Activated gamma-delta T cell (primary cell): Measurements from ENCODE around the gene REN.

Experiments
- DNase-seq: peaks from one replicate; lab custom pipeline; 2025; lab: John Stamatoyannopoulos, UW

REN gene

DNA sequence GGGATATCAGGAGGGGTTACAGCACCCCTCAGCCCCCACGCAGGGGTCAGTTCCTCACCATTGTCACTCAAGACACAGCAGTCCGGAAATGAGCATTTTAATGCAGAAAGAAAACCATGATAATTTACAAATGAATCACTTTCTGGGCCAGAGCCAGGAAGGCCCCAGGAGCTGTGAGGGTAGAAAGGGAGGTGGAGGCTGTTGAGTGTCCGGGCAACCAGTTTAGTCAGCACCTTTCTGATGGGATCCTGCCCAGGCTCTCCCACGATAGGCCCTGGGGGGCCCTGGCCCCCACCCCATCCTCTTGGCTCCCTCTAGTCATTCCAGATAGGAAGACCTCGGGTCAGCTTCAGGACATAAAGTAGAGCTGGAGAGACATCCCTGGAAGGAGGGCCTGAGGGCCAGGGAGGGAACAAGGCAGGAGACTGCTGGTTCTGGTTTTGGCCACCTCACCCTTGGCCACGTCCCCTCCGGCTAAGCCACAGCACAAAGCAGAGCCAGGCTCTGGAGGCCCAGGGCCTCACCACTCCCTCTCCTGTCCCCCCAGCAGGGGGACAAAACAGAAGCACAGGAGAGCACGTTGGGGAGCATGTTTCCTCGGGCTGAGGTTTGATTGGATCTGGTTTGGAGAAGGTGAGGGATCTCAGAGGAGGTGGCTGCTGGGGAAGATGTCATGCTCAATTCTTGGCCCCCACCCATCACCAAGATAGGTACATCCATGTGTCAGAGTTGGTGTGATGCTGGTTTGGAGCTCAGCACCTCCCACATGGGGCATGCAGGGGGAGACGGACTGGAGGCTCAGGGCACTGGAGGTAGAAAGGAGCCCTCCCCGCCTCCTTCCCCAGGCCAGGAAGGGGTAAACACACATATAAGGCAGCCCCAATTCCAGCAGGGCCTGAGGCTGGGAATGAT lies 34.9 kb downstream of the REN start:
- DNase-seq = no peak

- DNase-seq = no peak
Observed at GRCh38 chr1:204130178-204130577, 36.0 kb downstream of the REN start.

DNA sequence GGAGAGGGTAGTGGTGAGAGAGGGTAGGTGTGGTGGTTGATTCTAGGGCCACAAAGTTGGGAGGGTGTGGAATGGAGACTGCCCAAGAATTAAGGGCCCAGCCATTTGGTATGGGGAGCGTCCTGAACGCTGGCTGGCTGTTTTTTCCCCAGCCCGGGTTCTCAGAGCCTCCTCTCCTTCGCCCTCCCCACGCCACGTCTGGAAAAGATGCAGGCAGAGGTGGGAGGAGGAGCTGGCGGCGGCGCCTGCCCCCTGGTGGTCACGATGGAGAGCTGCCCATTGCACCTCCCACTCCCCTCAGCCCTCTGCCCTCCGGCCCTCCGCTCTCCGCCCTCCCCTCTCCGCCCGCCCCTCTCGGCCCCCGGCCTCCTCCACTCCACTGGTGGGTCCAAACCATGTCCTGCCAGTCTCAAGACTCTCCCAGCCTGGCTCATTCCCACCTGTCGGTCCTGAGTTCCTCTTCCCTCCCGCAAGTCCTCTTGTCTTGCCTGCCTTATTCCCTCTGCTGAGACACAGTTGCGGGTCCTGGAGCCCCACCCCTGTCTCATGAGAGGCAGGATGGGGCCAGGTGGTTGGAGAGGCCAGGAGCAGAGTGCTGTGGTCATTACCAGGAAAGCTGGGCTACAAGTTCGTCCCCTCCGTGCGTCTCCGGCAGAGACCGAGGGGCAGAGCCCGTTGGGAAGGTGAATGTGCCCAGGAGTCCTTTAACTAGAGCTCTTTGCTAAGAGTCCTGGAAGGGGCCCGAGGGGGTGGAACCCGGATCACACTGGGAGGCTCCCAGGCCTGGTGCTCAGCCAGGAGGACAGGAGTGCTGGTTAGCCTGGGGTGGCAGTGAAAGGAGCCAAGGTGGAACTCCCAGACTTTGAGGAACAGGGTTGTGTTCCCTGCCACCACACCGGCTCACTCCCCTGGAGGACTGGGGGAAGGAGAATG lies 36.9 kb downstream of the REN start:
- peak; percentile 39 for DNase-seq

DNA sequence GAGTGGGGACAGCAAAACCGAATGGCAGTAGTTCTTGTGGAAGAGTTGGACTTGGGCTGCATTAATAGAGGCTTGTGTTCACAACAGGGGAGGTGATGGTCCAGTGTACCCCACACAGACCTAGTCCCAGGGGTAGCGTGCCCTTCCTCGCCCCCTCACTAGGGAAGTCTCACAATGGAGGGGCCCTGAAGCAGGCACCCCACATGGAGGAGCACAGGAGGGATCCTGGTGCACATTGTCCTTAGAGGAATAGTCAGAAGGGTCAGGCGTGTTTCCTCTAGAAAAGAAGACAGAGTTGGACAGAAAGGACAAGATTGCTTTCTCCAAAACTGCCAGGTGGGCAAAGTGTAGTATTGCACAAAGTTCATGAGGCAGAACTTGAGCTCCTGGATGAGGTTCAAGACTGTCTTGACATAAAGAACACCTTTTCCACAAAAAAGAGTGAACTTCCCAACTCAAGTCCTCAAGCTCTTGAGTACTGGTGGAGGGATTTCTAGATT lies 37.6 kb downstream of the REN start:
- no peak for DNase-seq

- no peak for DNase-seq
Observed at GRCh38 chr1:204127597-204128242, 38.4 kb downstream of the REN start.

DNA sequence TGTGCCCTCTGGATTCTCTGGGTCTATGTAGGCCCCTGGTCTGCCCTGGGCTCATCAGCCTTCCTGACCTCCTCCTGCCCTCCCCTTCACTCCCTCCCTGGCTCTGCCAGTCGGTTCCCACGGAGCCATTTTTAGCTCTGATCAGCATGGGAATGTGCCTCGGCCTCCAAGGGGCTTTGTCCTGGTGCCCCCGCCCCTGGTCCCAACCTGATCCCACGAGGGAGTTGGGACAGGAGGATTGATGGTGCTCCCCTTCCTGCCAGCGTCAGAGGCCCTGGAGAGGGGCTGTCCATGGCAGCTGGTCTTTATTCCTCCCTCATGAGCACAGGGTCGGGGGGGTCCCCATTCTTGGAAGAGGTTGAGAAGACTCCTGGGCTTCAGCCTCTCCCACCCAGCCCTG lies 39.2 kb downstream of the REN start:
- DNase-seq = no peak

DNA sequence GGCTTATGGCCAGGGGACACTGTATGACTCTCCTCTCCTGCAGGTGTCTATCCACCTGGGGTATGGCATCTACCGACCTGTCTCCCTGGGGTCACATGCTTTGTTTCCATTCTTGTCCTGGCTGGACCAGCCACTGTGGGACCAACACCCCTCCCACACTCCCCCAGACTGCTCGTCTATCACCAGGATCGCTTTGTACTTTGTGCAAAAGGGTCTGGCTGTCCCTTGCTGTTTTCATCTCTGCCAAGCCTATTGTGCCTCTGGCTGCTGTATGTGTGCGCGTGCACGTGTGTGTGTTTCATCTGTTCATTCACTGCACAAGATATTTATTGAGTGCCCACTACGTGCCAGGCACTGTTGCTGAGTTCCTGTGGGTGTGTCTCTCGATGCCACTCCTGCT lies 39.8 kb downstream of the REN start:
- no peak for DNase-seq

DNA sequence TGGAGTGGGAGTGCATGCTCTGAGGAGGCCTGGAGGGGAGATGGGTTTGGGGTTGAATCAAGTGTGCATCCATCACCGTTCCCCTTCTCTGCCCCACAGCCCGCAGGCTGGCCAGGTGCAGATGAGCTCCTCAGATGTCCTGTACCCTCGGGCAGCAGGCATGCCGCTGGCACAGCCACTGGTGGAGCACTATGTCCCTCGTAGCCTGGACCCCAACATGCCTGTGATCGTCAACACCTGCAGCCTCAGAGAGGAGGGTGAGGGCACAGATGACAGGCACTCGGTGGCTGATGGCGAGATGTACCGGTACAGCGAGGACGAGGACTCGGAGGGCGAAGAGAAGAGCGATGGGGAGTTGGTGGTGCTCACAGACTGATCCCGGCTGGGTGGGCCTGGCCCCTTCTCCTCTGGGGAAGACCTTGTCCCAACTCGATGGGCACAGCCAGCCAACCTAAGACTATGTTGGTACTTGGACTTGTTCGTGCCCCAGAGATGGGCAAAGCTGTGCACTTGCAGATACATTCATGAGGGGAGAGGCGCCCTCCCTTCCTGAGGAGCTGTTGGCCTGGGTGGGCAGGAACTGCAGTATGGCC lies 40.3 kb downstream of the REN start:
- DNase-seq = no peak

DNA sequence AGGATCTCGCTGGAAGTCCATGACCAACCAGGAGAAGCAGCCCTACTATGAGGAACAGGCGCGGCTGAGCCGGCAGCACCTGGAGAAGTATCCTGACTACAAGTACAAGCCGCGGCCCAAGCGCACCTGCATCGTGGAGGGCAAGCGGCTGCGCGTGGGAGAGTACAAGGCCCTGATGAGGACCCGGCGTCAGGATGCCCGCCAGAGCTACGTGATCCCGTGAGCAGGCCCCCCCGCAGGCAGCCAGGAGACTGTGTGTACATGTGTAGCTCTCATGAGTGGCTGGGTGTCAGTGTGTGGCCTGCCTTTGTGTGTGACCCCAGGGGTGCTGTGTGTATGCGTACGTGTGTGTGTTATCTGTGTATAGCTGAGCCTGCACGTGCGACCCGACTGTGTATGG lies 41.5 kb downstream of the REN start:
- DNase-seq = no peak

- no peak for DNase-seq
Observed at GRCh38 chr1:204123376-204123775, 42.8 kb downstream of the REN start.

DNA sequence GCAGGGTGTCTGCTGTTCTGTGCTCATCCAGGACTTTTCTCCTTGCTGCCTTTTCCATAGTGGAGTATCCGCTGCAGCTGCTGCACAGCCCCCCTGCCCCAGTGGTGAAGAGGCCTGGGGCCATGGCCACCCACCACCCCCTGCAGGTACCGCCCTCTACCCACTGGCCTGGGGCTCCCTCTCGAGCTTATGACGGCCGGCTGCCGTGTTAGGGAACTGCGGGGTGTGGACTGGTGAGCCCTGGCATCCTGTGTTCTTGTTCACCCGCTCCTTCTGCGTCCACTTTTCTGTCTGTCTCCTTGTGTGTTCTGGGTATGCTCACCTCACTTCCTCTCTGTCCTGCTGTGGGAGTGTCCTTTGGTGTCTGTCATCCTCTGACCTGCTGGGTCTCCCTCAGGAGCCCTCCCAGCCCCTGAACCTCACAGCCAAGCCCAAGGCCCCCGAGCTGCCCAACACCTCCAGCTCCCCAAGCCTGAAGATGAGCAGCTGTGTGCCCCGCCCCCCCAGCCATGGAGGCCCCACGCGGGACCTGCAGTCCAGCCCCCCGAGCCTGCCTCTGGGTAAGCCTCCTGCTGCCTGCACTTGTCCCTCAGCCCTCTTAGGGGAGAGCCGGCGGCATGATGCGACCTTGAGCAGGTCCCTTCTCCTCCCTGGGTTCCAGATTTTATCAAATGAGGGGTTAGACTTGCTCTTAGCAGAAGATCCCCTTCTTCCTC lies 44.1 kb downstream of the REN start:
- no peak for DNase-seq

DNA sequence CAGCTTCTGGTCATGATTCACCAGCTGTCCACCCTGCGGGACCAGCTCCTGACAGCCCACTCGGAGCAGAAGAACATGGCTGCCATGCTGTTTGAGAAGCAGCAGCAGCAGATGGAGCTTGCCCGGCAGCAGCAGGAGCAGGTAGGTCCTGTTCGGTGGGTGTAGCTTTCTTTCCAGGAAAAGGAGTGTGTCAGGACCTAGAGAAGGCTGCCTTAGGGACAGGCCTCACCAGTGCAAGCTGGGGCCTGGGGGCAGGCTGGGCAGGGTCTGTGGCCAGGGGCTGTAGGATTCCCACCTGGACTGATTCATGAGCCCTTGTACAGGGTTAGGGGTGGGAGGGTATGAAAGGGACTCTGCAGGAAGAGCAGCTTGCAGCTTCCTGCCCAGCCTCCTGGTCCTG lies 49.6 kb downstream of the REN start:
- DNase-seq = no peak

DNA sequence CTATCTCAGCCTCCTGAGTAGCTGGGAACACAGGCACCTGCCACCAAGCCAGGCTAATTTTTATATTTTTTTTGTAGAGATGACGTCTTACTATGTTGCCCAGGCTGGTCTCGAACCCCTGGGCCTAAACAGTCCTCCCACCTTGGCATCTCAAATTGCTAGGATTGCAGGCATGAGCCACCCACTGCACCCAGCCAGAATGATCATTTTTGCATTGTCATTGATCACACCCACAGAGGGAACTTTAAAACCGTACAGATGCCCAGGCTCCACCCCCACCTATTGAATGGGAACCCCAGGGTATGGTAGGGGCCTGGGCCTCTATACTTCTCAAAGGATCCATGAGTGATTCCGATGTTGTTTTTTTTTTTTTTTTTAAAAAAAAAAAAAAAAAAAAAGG lies 51.0 kb downstream of the REN start:
- DNase-seq = no peak

DNA sequence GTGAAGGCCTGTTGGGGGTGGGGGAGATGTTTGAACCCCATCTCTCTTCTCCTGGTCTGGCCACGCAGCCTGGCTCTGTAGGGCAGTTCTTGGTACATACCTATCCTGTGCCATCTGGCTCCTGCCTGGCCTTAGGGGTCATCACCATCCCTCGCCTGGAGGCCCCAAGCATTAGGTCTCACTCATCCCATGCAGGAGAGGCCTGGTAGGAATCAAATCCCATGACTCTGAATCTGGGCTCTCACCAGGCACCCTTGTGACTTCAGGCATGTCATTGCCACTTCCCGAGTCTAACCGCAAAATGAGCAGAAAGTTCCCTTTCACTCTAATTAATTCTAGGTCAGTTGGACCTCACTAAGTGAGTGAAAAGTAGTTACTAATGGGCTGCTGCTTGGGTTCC lies 51.5 kb downstream of the REN start:
- no peak for DNase-seq

GRCh38 chr1:204113896-204114295 lies 52.2 kb downstream of the REN start:
- DNase-seq = no peak

DNA sequence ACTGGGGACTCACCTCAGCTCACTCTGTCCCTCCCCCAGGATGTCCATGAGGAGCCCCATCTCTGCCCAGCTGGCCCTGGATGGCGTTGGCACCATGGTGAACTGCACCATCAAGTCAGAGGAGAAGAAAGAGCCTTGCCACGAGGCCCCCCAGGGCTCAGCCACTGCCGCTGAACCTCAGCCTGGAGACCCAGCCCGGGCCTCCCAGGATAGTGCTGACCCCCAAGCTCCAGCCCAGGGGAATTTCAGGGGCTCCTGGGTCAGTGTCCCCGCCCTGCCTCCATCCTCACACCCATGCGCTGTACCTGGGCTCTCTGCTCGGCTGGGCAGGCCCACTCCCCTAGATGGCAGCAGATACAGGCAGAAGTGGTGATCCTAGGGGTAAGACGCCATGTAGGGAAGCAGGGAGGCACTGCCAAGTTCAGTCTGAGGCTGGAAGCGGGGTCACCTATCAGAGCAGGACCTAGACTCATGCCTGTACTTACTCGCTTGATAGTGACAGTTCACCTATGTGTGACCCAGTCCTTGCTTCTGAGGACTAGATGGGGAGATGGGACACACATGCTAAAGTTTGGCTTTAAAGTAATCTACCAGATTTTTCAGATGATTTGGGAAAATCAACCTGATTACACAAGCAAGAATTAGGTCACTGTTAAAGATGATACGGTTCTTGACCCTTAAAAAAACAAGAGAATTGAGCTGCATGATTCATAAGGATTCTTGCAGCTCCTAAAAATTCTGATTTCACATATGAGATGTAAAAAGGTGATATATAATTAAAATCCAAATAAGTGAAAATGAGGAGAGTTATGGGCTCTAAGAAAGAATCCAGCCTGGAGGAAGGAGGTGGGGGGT lies 53.0 kb downstream of the REN start:
- no peak for DNase-seq

- no peak for DNase-seq
Observed at GRCh38 chr1:204110894-204111633, 55.1 kb downstream of the REN start.

GRCh38 chr1:204108312-204109141 lies 57.6 kb downstream of the REN start:
- no peak for DNase-seq

GRCh38 chr1:204107892-204108291 lies 58.2 kb downstream of the REN start:
- no peak for DNase-seq
